Measurements from ENCODE around the gene TRANK1. TPM values are rescaled to one million over a fixed set of nuclear protein-coding genes. Genes with fewer than 3 reads are reported as not detected.

Gene TRANK1
- total RNA-seq, 1 experiment from 2014 or later = 1.1 TPM

DNA sequence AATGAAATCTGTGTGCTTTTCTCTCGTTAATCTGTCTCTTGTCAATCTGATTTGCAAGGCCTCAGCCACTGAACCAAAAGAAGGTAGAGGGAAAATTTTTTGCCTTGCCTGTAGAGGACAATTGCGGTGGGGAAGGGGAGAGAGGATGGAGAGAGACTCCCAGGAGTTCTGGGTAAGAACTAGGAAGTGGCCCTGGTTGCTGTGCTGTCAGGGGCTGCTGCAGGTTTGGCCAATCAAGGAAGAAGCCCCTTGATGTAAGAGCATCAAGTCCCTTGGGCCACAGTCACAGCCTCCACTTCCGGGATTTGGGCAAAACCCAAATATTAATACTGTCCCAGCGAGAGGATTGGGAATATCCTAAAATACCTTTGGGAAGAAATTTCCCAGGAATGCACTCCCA is 43.3 kb downstream of the TRANK1 start:
- Histone ChIP-seq H4K20me1 (ENCODE audit: insufficient read depth) (no peaks in the 10 kb centered on the region), H3K4me2 (ENCODE audit: low read length) (no peak overlapping the region), H3K4me1 (ENCODE audit: control insufficient read depth in 1 of 2, insufficient read depth in 2 of 2, low read length in 2 of 2) (no peaks in the 10 kb centered on the region), H2AFZ (ENCODE audit: low read depth, low read length, poor library complexity, severe bottlenecking) (no peak overlapping the region), H3K36me3 (ENCODE audit: control insufficient read depth in 1 of 2, insufficient read depth in 2 of 2, low read length in 2 of 2) (no peaks in the 10 kb centered on the region), H3K27me3 (ENCODE audit: insufficient read depth, low read length) (no peaks in the 10 kb centered on the region), H3K27ac (ENCODE audit: low read depth, low read length) (no peak overlapping the region), H3K9me2 (ENCODE audit: insufficient read depth) (no peaks in the 10 kb centered on the region), H3K79me2 (ENCODE audit: insufficient read depth, low read length) (no peaks in the 10 kb centered on the region), H3K9me3 (ENCODE audit: control insufficient read depth in 1 of 2, insufficient read depth in 1 of 2, low read depth in 1 of 2, low read length in 2 of 2) (no peaks in the 10 kb centered on the region), H3K9ac (ENCODE audit: low read length) (no peak overlapping the region), H3K4me3 (replicated peaks in 1 of 2; ENCODE audit: low read depth in 1 of 2, low read length in 2 of 2) (no peak overlapping the region)
- ChIA-PET CTCF (no interaction called here), POLR2A (no interaction called here), RAD21 (ENCODE audit: low non-redundant PET in 1 of 2, low total read pairs in 2 of 2, uncharacterized antibody in 2 of 2, unreplicated experiment in 2 of 2) (no interaction called here)
- TF ChIP-seq, protein P1, sequence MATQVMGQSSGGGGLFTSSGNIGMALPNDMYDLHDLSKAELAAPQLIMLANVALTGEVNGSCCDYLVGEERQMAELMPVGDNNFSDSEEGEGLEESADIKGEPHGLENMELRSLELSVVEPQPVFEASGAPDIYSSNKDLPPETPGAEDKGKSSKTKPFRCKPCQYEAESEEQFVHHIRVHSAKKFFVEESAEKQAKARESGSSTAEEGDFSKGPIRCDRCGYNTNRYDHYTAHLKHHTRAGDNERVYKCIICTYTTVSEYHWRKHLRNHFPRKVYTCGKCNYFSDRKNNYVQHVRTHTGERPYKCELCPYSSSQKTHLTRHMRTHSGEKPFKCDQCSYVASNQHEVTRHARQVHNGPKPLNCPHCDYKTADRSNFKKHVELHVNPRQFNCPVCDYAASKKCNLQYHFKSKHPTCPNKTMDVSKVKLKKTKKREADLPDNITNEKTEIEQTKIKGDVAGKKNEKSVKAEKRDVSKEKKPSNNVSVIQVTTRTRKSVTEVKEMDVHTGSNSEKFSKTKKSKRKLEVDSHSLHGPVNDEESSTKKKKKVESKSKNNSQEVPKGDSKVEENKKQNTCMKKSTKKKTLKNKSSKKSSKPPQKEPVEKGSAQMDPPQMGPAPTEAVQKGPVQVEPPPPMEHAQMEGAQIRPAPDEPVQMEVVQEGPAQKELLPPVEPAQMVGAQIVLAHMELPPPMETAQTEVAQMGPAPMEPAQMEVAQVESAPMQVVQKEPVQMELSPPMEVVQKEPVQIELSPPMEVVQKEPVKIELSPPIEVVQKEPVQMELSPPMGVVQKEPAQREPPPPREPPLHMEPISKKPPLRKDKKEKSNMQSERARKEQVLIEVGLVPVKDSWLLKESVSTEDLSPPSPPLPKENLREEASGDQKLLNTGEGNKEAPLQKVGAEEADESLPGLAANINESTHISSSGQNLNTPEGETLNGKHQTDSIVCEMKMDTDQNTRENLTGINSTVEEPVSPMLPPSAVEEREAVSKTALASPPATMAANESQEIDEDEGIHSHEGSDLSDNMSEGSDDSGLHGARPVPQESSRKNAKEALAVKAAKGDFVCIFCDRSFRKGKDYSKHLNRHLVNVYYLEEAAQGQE (IDR thresholded peaks at IDR 0.05; ENCODE audit: low read depth) = no peak
- TF ChIP-seq ZFX (IDR thresholded peaks at IDR 0.05) (no peak), YY1 (IDR thresholded peaks at IDR 0.05; ENCODE audit: extremely low read depth, insufficient replicate concordance, low read depth, low read length) (no peak), FOSL1 (IDR thresholded peaks at IDR 0.05; ENCODE audit: low read depth) (no peak), SP1 (IDR thresholded peaks at IDR 0.05; ENCODE audit: low read depth) (no peak), ZNF274 (IDR thresholded peaks at IDR 0.05; ENCODE audit: low read depth, low read length) (no peak), SIN3A (IDR thresholded peaks at IDR 0.05; ENCODE audit: low read depth) (no peak), JUND (IDR thresholded peaks at IDR 0.05) (no peak), CBX3 (IDR thresholded peaks at IDR 0.05; ENCODE audit: low read depth) (no peak), POLR2AphosphoS5 (IDR thresholded peaks at IDR 0.05; ENCODE audit: low read depth, low read length) (no peak), SRF (IDR thresholded peaks at IDR 0.05; ENCODE audit: low read depth) (no peak), EGR1 (IDR thresholded peaks at IDR 0.05; ENCODE audit: low read depth) (no peak), RAD21 (IDR thresholded peaks at IDR 0.05; ENCODE audit: low read depth) (no peak), EZH2phosphoT487 (IDR thresholded peaks at IDR 0.05; ENCODE audit: borderline replicate concordance) (no peak)
- TF ChIP-seq, protein P2, sequence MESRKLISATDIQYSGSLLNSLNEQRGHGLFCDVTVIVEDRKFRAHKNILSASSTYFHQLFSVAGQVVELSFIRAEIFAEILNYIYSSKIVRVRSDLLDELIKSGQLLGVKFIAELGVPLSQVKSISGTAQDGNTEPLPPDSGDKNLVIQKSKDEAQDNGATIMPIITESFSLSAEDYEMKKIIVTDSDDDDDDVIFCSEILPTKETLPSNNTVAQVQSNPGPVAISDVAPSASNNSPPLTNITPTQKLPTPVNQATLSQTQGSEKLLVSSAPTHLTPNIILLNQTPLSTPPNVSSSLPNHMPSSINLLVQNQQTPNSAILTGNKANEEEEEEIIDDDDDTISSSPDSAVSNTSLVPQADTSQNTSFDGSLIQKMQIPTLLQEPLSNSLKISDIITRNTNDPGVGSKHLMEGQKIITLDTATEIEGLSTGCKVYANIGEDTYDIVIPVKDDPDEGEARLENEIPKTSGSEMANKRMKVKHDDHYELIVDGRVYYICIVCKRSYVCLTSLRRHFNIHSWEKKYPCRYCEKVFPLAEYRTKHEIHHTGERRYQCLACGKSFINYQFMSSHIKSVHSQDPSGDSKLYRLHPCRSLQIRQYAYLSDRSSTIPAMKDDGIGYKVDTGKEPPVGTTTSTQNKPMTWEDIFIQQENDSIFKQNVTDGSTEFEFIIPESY (IDR thresholded peaks at IDR 0.05; ENCODE audit: extremely low read depth, insufficient replicate concordance, low read length) = no peak
- TF ChIP-seq, protein P3, sequence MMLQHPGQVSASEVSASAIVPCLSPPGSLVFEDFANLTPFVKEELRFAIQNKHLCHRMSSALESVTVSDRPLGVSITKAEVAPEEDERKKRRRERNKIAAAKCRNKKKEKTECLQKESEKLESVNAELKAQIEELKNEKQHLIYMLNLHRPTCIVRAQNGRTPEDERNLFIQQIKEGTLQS (IDR thresholded peaks at IDR 0.05) = no peak
- TF ChIP-seq, protein P4, sequence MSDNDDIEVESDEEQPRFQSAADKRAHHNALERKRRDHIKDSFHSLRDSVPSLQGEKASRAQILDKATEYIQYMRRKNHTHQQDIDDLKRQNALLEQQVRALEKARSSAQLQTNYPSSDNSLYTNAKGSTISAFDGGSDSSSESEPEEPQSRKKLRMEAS (IDR thresholded peaks at IDR 0.05) = no peak
- TF ChIP-seq, protein P5, sequence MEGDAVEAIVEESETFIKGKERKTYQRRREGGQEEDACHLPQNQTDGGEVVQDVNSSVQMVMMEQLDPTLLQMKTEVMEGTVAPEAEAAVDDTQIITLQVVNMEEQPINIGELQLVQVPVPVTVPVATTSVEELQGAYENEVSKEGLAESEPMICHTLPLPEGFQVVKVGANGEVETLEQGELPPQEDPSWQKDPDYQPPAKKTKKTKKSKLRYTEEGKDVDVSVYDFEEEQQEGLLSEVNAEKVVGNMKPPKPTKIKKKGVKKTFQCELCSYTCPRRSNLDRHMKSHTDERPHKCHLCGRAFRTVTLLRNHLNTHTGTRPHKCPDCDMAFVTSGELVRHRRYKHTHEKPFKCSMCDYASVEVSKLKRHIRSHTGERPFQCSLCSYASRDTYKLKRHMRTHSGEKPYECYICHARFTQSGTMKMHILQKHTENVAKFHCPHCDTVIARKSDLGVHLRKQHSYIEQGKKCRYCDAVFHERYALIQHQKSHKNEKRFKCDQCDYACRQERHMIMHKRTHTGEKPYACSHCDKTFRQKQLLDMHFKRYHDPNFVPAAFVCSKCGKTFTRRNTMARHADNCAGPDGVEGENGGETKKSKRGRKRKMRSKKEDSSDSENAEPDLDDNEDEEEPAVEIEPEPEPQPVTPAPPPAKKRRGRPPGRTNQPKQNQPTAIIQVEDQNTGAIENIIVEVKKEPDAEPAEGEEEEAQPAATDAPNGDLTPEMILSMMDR (IDR thresholded peaks at IDR 0.05 in 2 of 3, conservative IDR thresholded peaks at IDR 0.05 in 1 of 3; ENCODE audit: borderline replicate concordance in 1 of 3, insufficient read depth in 1 of 3, low read depth in 2 of 3, low read length in 2 of 3) = no peak
- intact Hi-C loops (cut with micrococcal nuclease) = no loop called here
- DNase-seq (ENCODE audit: low read depth, low spot score) (no peak), ATAC-seq (no peak)
- BruUV-seq (replicated peaks) = no TSS peak
